ENCODE data around the gene GABRR3.

GABRR3 gene

DNA sequence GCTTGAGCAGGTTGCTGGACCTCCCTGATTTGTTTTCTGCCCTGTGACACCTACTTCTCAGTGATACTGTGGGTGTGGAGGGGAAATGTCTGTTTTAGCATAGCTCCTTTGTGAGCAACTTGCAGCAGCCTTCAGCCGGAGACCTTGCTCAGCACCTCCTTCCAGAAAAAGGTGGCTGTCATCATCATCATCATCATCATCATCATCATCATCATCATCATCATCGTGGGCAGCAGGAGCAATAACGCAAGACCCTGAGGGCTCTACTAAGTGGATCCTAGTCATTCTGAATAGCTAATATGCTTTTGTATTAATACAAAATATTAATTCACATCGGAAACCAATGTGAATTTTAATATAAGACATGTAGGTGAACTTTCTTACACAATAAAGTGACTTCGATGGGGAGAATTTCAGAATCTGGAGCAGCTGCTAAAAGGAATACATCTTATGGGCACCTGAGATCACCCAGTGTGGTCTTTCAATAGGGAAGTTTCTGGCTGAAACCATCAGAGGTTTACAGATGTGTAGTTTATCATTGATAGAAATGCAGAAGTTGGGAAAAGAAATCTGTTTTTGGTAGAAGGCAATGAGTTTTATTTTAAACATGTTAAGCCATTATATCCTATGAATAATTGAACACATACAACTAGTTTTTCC is 8.6 kb downstream of the GABRR3 start:
- TF ChIP-seq, protein P1, sequence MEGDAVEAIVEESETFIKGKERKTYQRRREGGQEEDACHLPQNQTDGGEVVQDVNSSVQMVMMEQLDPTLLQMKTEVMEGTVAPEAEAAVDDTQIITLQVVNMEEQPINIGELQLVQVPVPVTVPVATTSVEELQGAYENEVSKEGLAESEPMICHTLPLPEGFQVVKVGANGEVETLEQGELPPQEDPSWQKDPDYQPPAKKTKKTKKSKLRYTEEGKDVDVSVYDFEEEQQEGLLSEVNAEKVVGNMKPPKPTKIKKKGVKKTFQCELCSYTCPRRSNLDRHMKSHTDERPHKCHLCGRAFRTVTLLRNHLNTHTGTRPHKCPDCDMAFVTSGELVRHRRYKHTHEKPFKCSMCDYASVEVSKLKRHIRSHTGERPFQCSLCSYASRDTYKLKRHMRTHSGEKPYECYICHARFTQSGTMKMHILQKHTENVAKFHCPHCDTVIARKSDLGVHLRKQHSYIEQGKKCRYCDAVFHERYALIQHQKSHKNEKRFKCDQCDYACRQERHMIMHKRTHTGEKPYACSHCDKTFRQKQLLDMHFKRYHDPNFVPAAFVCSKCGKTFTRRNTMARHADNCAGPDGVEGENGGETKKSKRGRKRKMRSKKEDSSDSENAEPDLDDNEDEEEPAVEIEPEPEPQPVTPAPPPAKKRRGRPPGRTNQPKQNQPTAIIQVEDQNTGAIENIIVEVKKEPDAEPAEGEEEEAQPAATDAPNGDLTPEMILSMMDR (IDR thresholded peaks at IDR 0.05; ENCODE audit: low read depth, low read length) = no peak
- no peak for DNase-seq (ENCODE audit: low read depth, low spot score)
- no peak overlapping the region for H3K4me3 ChIP-seq (ENCODE audit: low read depth, low read length)
- in situ Hi-C loops (cut with HindIII; ENCODE audit: low sequenced_read_pairs) = no loop called here

DNA sequence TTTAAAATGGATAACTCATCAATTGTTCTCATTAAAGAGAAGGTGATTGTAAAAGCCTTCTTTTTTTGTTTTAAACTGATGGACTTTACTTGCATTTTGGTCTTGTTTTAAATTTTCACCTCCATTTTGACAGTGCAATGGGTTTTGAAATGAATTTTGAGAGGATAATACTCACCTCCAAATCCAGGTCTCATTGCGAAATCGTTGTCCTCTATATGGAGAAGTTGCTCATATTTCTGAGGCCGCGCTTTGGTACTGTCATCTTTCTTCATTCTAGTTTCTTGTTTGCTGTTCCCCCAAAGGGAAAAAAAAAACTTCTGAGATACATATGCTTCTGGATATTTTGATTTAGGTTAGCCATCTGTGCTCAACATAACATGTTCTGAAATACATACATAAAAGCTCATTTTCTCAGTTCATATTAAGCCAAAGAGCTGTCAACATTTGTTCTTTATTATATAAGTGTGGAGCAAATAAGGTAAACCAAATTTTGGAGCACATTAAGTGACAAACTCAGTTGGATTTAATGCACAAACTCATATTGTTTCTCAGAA is 9.6 kb downstream of the GABRR3 start:
- in situ Hi-C loops (cut with HindIII; ENCODE audit: low sequenced_read_pairs) = no loop called here
- DNase-seq (ENCODE audit: low read depth, low spot score) = no peak
- no peak overlapping the region for H3K4me3 ChIP-seq (ENCODE audit: low read depth, low read length)
- TF ChIP-seq, protein P1 (IDR thresholded peaks at IDR 0.05; ENCODE audit: low read depth, low read length) = no peak

DNA sequence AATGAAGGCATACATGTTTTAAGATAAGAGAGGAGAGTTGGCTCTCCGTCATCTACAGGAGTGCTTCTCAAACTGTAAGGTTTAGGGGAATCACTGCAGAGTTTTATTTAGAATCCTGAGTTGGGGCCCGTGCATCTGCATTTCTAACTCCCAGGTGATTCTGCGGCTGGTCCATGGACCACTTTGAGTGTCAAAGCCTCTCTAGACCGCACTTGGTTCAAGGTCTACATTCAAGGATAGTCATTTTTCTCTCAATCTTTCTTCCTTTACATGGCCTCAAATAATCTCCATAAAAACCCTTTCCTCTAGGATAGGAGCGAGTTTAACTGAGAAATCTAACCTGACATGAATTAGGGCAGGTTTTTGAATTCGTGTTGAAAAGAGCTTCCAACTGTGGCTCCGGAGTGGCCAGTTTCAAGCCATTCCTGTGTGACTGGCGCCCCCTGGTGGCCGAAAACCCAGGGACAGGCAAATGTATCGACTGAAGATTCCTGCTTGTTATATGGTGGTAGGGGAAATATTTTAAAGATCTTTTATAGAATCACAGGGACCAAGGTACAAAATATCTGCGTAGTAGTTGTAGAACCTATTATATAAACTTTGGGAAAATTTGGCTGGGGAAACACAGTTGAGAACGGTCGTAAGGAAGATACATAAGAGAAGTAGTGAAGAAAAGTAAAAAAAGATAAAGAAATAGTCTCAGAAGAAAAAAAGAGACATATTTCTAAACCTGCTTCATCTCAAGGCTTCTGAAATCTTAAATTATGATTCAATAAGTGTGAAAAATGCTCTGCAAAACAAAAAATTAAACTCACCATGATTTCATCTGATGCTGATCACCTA is 11.9 kb downstream of the GABRR3 start:
- in situ Hi-C loops (cut with HindIII; ENCODE audit: low sequenced_read_pairs) = no loop called here
- peak; percentile 73 for DNase-seq (ENCODE audit: low read depth, low spot score)
- no peak overlapping the region for H3K4me3 ChIP-seq (ENCODE audit: low read depth, low read length)
- TF ChIP-seq, protein P1 (IDR thresholded peaks at IDR 0.05; ENCODE audit: low read depth, low read length) = peak; percentile 91

DNA sequence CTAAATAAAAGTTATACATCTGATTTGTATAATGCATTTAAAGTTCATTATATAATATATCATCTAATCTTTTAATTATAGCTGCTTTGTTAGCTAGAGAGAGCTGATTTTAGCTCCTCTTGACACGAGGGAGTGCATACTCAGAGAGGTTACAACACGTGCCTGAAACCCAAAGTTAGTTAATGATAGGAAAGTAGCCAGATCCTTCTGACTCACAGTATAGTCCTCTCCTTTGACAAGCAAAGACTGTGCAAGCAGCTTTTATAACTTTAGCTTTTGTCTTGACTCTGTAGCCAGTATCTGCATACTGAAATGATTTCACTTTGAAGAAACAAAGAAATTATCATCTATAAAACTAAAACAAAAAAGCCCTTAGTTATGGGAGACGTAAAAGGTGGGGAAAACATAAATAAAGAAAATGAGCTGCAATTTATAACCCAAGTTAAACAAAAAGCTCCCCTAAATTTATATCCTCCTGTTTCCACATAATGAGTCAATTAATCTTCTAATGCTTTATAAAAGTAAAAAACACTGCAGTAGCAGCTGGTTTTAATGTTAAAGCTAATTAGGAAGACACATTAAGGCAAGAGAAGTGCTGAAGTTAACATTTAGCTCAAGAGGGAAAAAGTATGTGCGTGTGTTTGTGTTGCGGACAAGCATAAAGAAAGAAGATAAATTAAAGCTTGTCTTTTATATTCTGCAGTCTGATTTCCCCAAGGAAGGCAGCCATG is 13.1 kb downstream of the GABRR3 start:
- no peak overlapping the region for H3K4me3 ChIP-seq (ENCODE audit: low read depth, low read length)
- DNase-seq (ENCODE audit: low read depth, low spot score) = peak; percentile 11
- in situ Hi-C loops (cut with HindIII; ENCODE audit: low sequenced_read_pairs) = no loop called here
- TF ChIP-seq, protein P1 (IDR thresholded peaks at IDR 0.05; ENCODE audit: low read depth, low read length) = no peak

DNA sequence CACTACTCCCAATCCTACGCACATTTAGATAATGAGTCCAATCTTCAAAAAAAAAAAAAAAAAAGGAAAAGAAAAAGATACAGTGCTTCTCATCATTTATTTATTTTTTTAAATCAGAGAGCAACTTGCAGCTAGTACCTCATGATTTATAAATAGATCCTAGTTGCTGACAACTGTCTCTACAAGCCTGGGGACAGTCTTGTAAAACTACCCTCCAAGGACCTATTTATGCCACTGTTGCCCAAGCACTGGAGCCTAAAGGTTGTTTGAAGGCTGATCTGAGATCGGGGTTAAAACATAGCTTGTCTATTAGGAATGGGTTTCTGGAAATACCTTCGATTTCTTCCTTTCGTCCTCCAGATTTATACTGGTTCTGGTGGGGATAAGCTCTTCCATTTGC is 14.7 kb downstream of the GABRR3 start:
- in situ Hi-C loops (cut with HindIII; ENCODE audit: low sequenced_read_pairs) = no loop called here
- TF ChIP-seq, protein P1 (IDR thresholded peaks at IDR 0.05; ENCODE audit: low read depth, low read length) = no peak
- no peak for DNase-seq (ENCODE audit: low read depth, low spot score)
- no peak overlapping the region for H3K4me3 ChIP-seq (ENCODE audit: low read depth, low read length)

DNA sequence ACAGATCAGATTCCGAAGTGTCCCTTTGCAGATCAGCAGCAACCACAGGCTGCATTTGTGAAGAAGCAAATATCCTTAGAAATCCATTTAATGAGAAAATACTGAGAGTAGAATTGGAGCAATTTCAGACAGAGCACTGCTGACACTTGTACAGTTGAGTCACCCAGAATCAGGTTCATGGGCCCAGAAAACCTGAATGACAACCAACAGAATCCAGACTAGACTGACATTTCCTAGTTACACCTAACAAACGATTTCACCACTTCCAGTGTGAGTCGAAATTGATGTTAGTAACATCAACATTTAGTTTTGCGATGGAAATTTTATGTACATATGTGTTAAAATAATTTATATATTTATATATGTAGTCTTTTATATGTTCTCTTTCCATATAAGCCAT is 16.8 kb downstream of the GABRR3 start:
- TF ChIP-seq, protein P1 (IDR thresholded peaks at IDR 0.05; ENCODE audit: low read depth, low read length) = no peak
- in situ Hi-C loops (cut with HindIII; ENCODE audit: low sequenced_read_pairs) = no loop called here
- DNase-seq (ENCODE audit: low read depth, low spot score) = no peak
- no peak overlapping the region for H3K4me3 ChIP-seq (ENCODE audit: low read depth, low read length)

Measured in astrocyte of the spinal cord (primary cell).